Liver (tissue), 9 donors: Measurements from ENCODE around the gene RBMX. TPM values are rescaled to one million over a fixed set of nuclear protein-coding genes. Genes with fewer than 3 reads are reported as not detected.

ENCODE experiments used
- DNase-seq: peaks from one replicate; pipeline ENCODE4 v3.0.0-alpha.2; 2017; ENCODE audit warnings: low spot score
- H3K27ac ChIP-seq, 2 donors: one replicate each; pipeline ENCODE4 v1.7.0; 2013; ENCODE audit warnings: inconsistent platforms in 2 of 2, low read length in 2 of 2, control low read depth in 1 of 2, low read depth in 1 of 2, mild to moderate bottlenecking in 1 of 2
- H3K27me3 ChIP-seq, 4 donors: one replicate each; pipeline versions ENCODE4 v1.6.1 to v1.7.0; 2013; ENCODE audit warnings: low read length in 3 of 4, inconsistent platforms in 1 of 4, mild to moderate bottlenecking in 1 of 4, moderate library complexity in 1 of 4; ENCODE audit not compliant: control insufficient read depth in 4 of 4, insufficient read depth in 4 of 4
- H3K36me3 ChIP-seq, 4 donors: one replicate each; pipeline versions ENCODE4 v1.6.1 to v1.7.0; 2013; ENCODE audit warnings: low read length in 3 of 4, mild to moderate bottlenecking in 3 of 4, low read depth in 1 of 4, moderate library complexity in 1 of 4; ENCODE audit not compliant: control insufficient read depth in 4 of 4, insufficient read depth in 3 of 4
- H3K4me1 ChIP-seq, 4 donors: one replicate each; pipeline versions ENCODE4 v1.6.1 to v1.7.0; 2013; ENCODE audit warnings: low read length in 3 of 4, mild to moderate bottlenecking in 3 of 4, moderate library complexity in 1 of 4; ENCODE audit not compliant: control insufficient read depth in 4 of 4, insufficient read depth in 4 of 4
- H3K4me3 ChIP-seq, 3 donors: one replicate each; pipeline versions ENCODE4 v1.6.1 to v1.7.0; 2013; ENCODE audit warnings: low read length in 3 of 3, control low read depth in 1 of 3, low read depth in 1 of 3, mild to moderate bottlenecking in 1 of 3
- H3K9ac ChIP-seq, 2 donors: one replicate each; pipeline ENCODE4 v1.7.0; 2013; ENCODE audit warnings: low read length in 2 of 2, mild to moderate bottlenecking in 2 of 2, moderate library complexity in 2 of 2, control low read depth in 1 of 2, low read depth in 1 of 2
- H3K9me3 ChIP-seq, 4 donors: one replicate each; pipeline versions ENCODE4 v1.6.1 to v1.7.0; 2013; ENCODE audit warnings: low read length in 3 of 4; ENCODE audit not compliant: control insufficient read depth in 4 of 4
- ATF3 ChIP-seq: IDR thresholded peaks from 2 replicates; pipeline ENCODE4 v1.6.1; 2016; ENCODE audit warnings: antibody characterized with exemption
- CTCF ChIP-seq: fragments of 150-350 bp; IDR thresholded peaks from 2 replicates; pipeline ENCODE4 v1.5.1; 2017; ENCODE audit warnings: improper control_type of control experiment, low read depth, low read length; ENCODE audit not compliant: missing input control
- FOXA1 ChIP-seq: IDR thresholded peaks from 2 replicates; pipeline ENCODE4 v1.6.1; 2016; ENCODE audit warnings: antibody characterized with exemption
- FOXA2 ChIP-seq: IDR thresholded peaks from 2 replicates; pipeline ENCODE4 v1.6.1; 2016; ENCODE audit warnings: antibody characterized with exemption
- GABPA ChIP-seq, 2 donors: IDR thresholded peaks in 1 of 2; conservative IDR thresholded peaks in 1 of 2; 2 replicates each; pipeline ENCODE4 v1.6.1; 2016; ENCODE audit warnings: antibody characterized with exemption in 2 of 2, mild to moderate bottlenecking in 1 of 2, moderate library complexity in 1 of 2
- HNF4A ChIP-seq, 2 donors: conservative IDR thresholded peaks; 2 replicates each; pipeline ENCODE4 v1.6.1; 2016; ENCODE audit warnings: antibody characterized with exemption in 2 of 2, mild to moderate bottlenecking in 2 of 2
- HNF4G ChIP-seq: IDR thresholded peaks from 2 replicates; pipeline ENCODE4 v1.6.1; 2016; ENCODE audit warnings: antibody characterized with exemption
- JUND ChIP-seq, 2 donors: IDR thresholded peaks; 2 replicates each; pipeline ENCODE4 v1.6.1; 2016; ENCODE audit warnings: antibody characterized with exemption in 2 of 2
- MAX ChIP-seq: IDR thresholded peaks from 2 replicates; pipeline ENCODE4 v1.6.1; 2016; ENCODE audit warnings: antibody characterized with exemption
- NR2F2 ChIP-seq: IDR thresholded peaks from 2 replicates; pipeline ENCODE4 v1.6.1; 2016; ENCODE audit warnings: antibody characterized with exemption
- RAD21 ChIP-seq, 2 donors: IDR thresholded peaks; 2 replicates each; pipeline ENCODE4 v1.6.1; 2016; ENCODE audit warnings: antibody characterized with exemption in 2 of 2, mild to moderate bottlenecking in 2 of 2
- REST ChIP-seq: IDR thresholded peaks from 2 replicates; pipeline ENCODE4 v1.6.1; 2016; ENCODE audit warnings: antibody characterized with exemption, mild to moderate bottlenecking
- RXRA ChIP-seq, 2 donors: IDR thresholded peaks; 2 replicates each; pipeline ENCODE4 v1.6.1; 2017 to 2018; ENCODE audit warnings: antibody characterized with exemption in 2 of 2, mild to moderate bottlenecking in 1 of 2
- YY1 ChIP-seq: IDR thresholded peaks from 2 replicates; pipeline ENCODE4 v1.6.1; 2016; ENCODE audit warnings: antibody characterized with exemption, mild to moderate bottlenecking
- WGBS: extraction: QIAGEN DNeasy Blood & Tissue Kit; methylation state at CpG from one replicate; pipeline ENCODE4 v1.1.7; 2013; 5-methylcytosine and 5-hydroxymethylcytosine counted together
- polyA plus RNA-seq, 2 donors: library from polyadenylated mRNA; stranded (reverse) in 1 of 2; unstranded in 1 of 2; fragments of 200-250 nt in 1 of 2; fragments of >200 nt in 1 of 2; fragmentation: Nextera tagmentation in 1 of 2; extraction: Ambion mirVana in 1 of 2; gene quantifications; one replicate each; pipeline versions ENCODE4 v1.2.1 to v1.2.3, GENCODE V29; 2013 to 2015
- total RNA-seq, 2 donors: library from RNA; depleted of rRNA; stranded (reverse); fragments of >200 nt; gene quantifications; one replicate each; pipeline ENCODE4 v1.2.3, GENCODE V29; 2014
- donor health status: healthy.
- donor health status: healthy.
- donor health status: healthy.
- donor health status: healthy.
- donor health status: healthy.

RBMX gene
- total and polyA plus RNA-seq, 4 donors = 29.3 to 93.6 (median 63.2) TPM

- peak overlapping the region; percentile 58 to 78 (median 68) for H3K4me3 ChIP-seq
- 1% methylated on average over 26 of the region's 26 CpGs for WGBS
- no peak overlapping the region for H3K9ac ChIP-seq
- TF ChIP-seq FOXA2 (no peak), MAX (no peak), RAD21 (IDR thresholded peaks at IDR 0.05) (no peak)
- no peaks in the 10 kb centered on the region for H3K27me3 ChIP-seq
- peaks cover 0 to 8% (median 4%) of the 10 kb centered on the region in 4 donors for H3K4me1 ChIP-seq
- H3K27ac ChIP-seq = peak overlapping the region; percentile 56 to 64
- peak; percentile 58 for DNase-seq
- H3K36me3 ChIP-seq = no peaks in the 10 kb centered on the region
- H3K9me3 ChIP-seq = no peaks in the 10 kb centered on the region
Measured at GRCh38 chrX:136909706-136910564, 29.4 kb upstream of the RBMX start.

- Histone ChIP-seq H3K9ac (no peak overlapping the region), H3K4me3 (peak overlapping the region; percentile 58 to 78 (median 68)), H3K27ac (peak overlapping the region; percentile 56 to 64), H3K27me3 (no peaks in the 10 kb centered on the region), H3K36me3 (no peaks in the 10 kb centered on the region), H3K4me1 (peaks cover 0 to 8% (median 4%) of the 10 kb centered on the region in 4 donors), H3K9me3 (no peaks in the 10 kb centered on the region)
- peak; percentile 79 for DNase-seq
- under 1% methylated on average over 47 of the region's 47 CpGs for WGBS
- TF ChIP-seq MAX (no peak), CTCF (no peak), HNF4A (conservative IDR thresholded peaks at IDR 0.05) (no peak), JUND (IDR thresholded peaks at IDR 0.05) (no peak), REST (no peak)
Measured at GRCh38 chrX:136909119-136909705, 28.7 kb upstream of the RBMX start.

- Histone ChIP-seq H3K27ac (no peak overlapping the region), H3K36me3 (no peaks in the 10 kb centered on the region), H3K9ac (no peak overlapping the region), H3K4me3 (no peak overlapping the region), H3K4me1 (peaks cover 0 to 8% (median 4%) of the 10 kb centered on the region in 4 donors), H3K27me3 (no peaks in the 10 kb centered on the region), H3K9me3 (no peaks in the 10 kb centered on the region)
- 88% methylated on average over 11 of the region's 11 CpGs for WGBS
- no peak for DNase-seq
- no peak for TF ChIP-seq NR2F2
- no peak for TF ChIP-seq FOXA2
- no peak for TF ChIP-seq REST
- TF ChIP-seq HNF4A (conservative IDR thresholded peaks at IDR 0.05) = no peak
- TF ChIP-seq HNF4G = no peak
- TF ChIP-seq ATF3 = no peak
- no peak for TF ChIP-seq JUND (IDR thresholded peaks at IDR 0.05)
- no peak for TF ChIP-seq RXRA (IDR thresholded peaks at IDR 0.05)
- no peak for TF ChIP-seq GABPA (IDR thresholded peaks at IDR 0.05 in 1 of 2, conservative IDR thresholded peaks at IDR 0.05 in 1 of 2)
- TF ChIP-seq YY1 = no peak
- TF ChIP-seq FOXA1 = no peak
- TF ChIP-seq RAD21 (IDR thresholded peaks at IDR 0.05) = no peak
Measured at GRCh38 chrX:136907621-136908020, 27.1 kb upstream of the RBMX start.
